PFSK-1 (cell line): ENCODE data around the gene SLAMF1.

Experiments
- FOXP2 ChIP-seq: optimal IDR thresholded peaks from 2 replicates; pipeline ENCODE3; 2011; ENCODE audit warnings: borderline replicate concordance, control low read depth, inconsistent platforms; ENCODE audit not compliant: insufficient read depth; ENCODE audit errors: extremely low read length, extremely low read depth
- POLR2AphosphoS5 ChIP-seq: IDR thresholded peaks from 2 replicates; pipeline ENCODE4 v1.6.1; 2012; ENCODE audit warnings: low read depth, mild to moderate bottlenecking, control low read depth, low read length, moderate library complexity
- REST ChIP-seq, 2 experiments: IDR thresholded peaks; 2 replicates each; pipeline versions ENCODE4 v1.6.1 to v1.8.0; 2011 to 2012; ENCODE audit warnings: low read depth in 2 of 2, low read length in 2 of 2, control low read depth in 1 of 2, inconsistent platforms in 1 of 2, mild to moderate bottlenecking in 1 of 2, moderate library complexity in 1 of 2; ENCODE audit not compliant: insufficient read depth in 1 of 2
- SIN3A ChIP-seq: IDR thresholded peaks from 2 replicates; pipeline ENCODE4 v1.6.1; 2012; ENCODE audit warnings: mild to moderate bottlenecking, low read length, moderate library complexity, borderline replicate concordance; ENCODE audit not compliant: insufficient read depth
- TAF1 ChIP-seq: IDR thresholded peaks from 2 replicates; pipeline ENCODE4 v1.6.1; 2012; ENCODE audit warnings: low read length, control low read depth, borderline replicate concordance; ENCODE audit not compliant: insufficient read depth

The SLAMF1 gene

GRCh38 chr1:160634543-160635491 lies 12.0 kb downstream of the SLAMF1 start:
- TF ChIP-seq POLR2AphosphoS5, result no peak
- no peak for TF ChIP-seq SIN3A

GRCh38 chr1:160633330-160633903 lies 13.4 kb downstream of the SLAMF1 start:
- TF ChIP-seq REST (IDR thresholded peaks at IDR 0.05; ENCODE audit: insufficient read depth in 1 of 2, low read depth in 2 of 2, low read length in 2 of 2) (no peak), FOXP2 (no peak), SIN3A (no peak), POLR2AphosphoS5 (no peak), TAF1 (no peak)

- TF ChIP-seq POLR2AphosphoS5 (no peak), SIN3A (no peak), TAF1 (no peak), REST (IDR thresholded peaks at IDR 0.05; ENCODE audit: insufficient read depth in 1 of 2, low read depth in 2 of 2, low read length in 2 of 2) (no peak), FOXP2 (no peak)
Observed at GRCh38 chr1:160631983-160632625, 14.7 kb downstream of the SLAMF1 start.

GRCh38 chr1:160630523-160631451 lies 16.1 kb downstream of the SLAMF1 start:
- no peak for TF ChIP-seq SIN3A
- no peak for TF ChIP-seq TAF1
- TF ChIP-seq REST (IDR thresholded peaks at IDR 0.05; ENCODE audit: insufficient read depth in 1 of 2, low read depth in 2 of 2, low read length in 2 of 2), result no peak
- TF ChIP-seq FOXP2, result no peak
- TF ChIP-seq POLR2AphosphoS5, result no peak
